Motor neuron (in vitro differentiated cells): Measurements from ENCODE around the gene DNASE1L2. TPM values are rescaled to one million over a fixed set of nuclear protein-coding genes. Genes with fewer than 3 reads are reported as not detected.

Experiments
- ATAC-seq, 8 experiments: fragments of 200-7000 bp; cut with Tn5 transposase; replicated peaks in 6 of 8; 2 replicates each; pipeline ENCODE4 v1.8.0; 2021; ENCODE audit warnings: mild to moderate bottlenecking in 8 of 8, moderate library complexity in 8 of 8
- H3K27ac ChIP-seq, 2 donors: fragments of 250-450 bp; sonication (Bioruptor Pico); 2 replicates each; pipeline ENCODE4 v1.9.0; 2021; ENCODE audit warnings: antibody characterized with exemption in 2 of 2, mild to moderate bottlenecking in 2 of 2, moderate library complexity in 1 of 2
- H3K4me1 ChIP-seq, 2 donors: fragments of 250-450 bp; sonication (Bioruptor Pico); replicated peaks in 1 of 2; 2 replicates each; pipeline ENCODE4 v1.6.1; 2021; ENCODE audit warnings: antibody characterized with exemption in 2 of 2, mild to moderate bottlenecking in 2 of 2, moderate library complexity in 1 of 2
- H3K4me3 ChIP-seq, 5 donors: fragments of 250-450 bp; sonication (Bioruptor Pico); 2 replicates each; pipeline ENCODE4 v1.9.0; 2021; ENCODE audit warnings: antibody characterized with exemption in 5 of 5, mild to moderate bottlenecking in 5 of 5, moderate library complexity in 4 of 5
- WGBS, 10 experiments: fragments of 450-650 bp; shearing (Covaris generic); methylation state at CpG; one replicate each; pipeline ENCODE4 v1.0.0; 2022; 5-methylcytosine and 5-hydroxymethylcytosine counted together
- in situ Hi-C, 9 experiments: fragments of 400-800 bp; cut with MboI; loops; one replicate each; pipeline ENCODE4 v1.15.0; 2021; ENCODE audit warnings: low sequenced_read_pairs in 9 of 9, low pct_unique_long_range_greater_than_20kb in 2 of 9; ENCODE audit not compliant: unreplicated experiment in 9 of 9
- total RNA-seq, 8 experiments: library from RNA; unstranded; fragments of 300-600 nt; gene quantifications; 2 replicates each; pipeline versions ENCODE4 v1.2.3 to v1.2.4, GENCODE V29; 2022

The DNASE1L2 gene
- total RNA-seq, 8 experiments from 2014 or later = 0.61 to 3.0 (median 1.2) TPM

GRCh38 chr16:2206780-2207433 lies 29.3 kb upstream of the DNASE1L2 start:
- no peak for ATAC-seq
- peak overlapping the region in 2 of 5 donors; percentile 75 to 97 for H3K4me3 ChIP-seq
- peaks cover 9% of the 10 kb centered on the region in 2 donors for H3K4me1 ChIP-seq
- in situ Hi-C loops = no loop called here
- H3K27ac ChIP-seq = no peak overlapping the region
- WGBS, 10 experiments = 0 to 100% (median 92%) methylated on average over 1 to 5 of the region's 23 CpGs; no CpG with 5 or more reads in 7 of the 10 experiments

GRCh38 chr16:2207872-2208271 lies 28.4 kb upstream of the DNASE1L2 start:
- ATAC-seq = no peak
- H3K4me1 ChIP-seq = peaks cover 13 to 14% of the 10 kb centered on the region in 2 donors
- in situ Hi-C loops = no loop called here
- H3K4me3 ChIP-seq = no peak overlapping the region
- H3K27ac ChIP-seq = no peak overlapping the region
- 80 to 100% (median 96%) methylated on average over 1 to 4 of the region's 9 CpGs; no CpG with 5 or more reads in 3 of the 10 experiments for WGBS, 10 experiments

GRCh38 chr16:2208308-2208707 lies 27.9 kb upstream of the DNASE1L2 start:
- in situ Hi-C loops = no loop called here
- Histone ChIP-seq H3K4me3 (no peak overlapping the region), H3K27ac (no peak overlapping the region), H3K4me1 (peaks cover 17 to 18% of the 10 kb centered on the region in 2 donors)
- ATAC-seq = no peak
- WGBS, 10 experiments = no CpG with 5 or more reads among the region's 23 CpGs

GRCh38 chr16:2208772-2209171 lies 27.5 kb upstream of the DNASE1L2 start:
- H3K4me1 ChIP-seq = peaks cover 22% of the 10 kb centered on the region in 2 donors
- H3K4me3 ChIP-seq = no peak overlapping the region

GRCh38 chr16:2209258-2210008 lies 26.8 kb upstream of the DNASE1L2 start:
- WGBS, 10 experiments = 40 to 81% (median 77%) methylated on average over 1 to 5 of the region's 29 CpGs; no CpG with 5 or more reads in 4 of the 10 experiments
- H3K4me1 ChIP-seq = peaks cover 22 to 23% of the 10 kb centered on the region in 2 donors
- no peak overlapping the region for H3K4me3 ChIP-seq
- no peak overlapping the region for H3K27ac ChIP-seq
- in situ Hi-C loops = no loop called here
- ATAC-seq = peak in 2 of 8 experiments; percentile 8 to 12

More at GRCh38 chr16:2208772-2209171, 27.5 kb upstream of the DNASE1L2 start:
- no peak for ATAC-seq
- in situ Hi-C loops = no loop called here
- WGBS, 10 experiments = 100% methylated on average over 1 of the region's 9 CpGs; no CpG with 5 or more reads in 9 of the 10 experiments
- no peak overlapping the region for H3K27ac ChIP-seq

- 95% methylated on average over 4 of the region's 17 CpGs; no CpG with 5 or more reads in 9 of the 10 experiments for WGBS, 10 experiments
- peaks cover 19 to 21% of the 10 kb centered on the region in 2 donors for H3K4me1 ChIP-seq
- ATAC-seq = no peak
- H3K4me3 ChIP-seq = no peak overlapping the region
- in situ Hi-C loops = no loop called here
- H3K27ac ChIP-seq = no peak overlapping the region
These were observed 26.3 kb upstream of the DNASE1L2 start for GRCh38 chr16:2210009-2210332.

GRCh38 chr16:2210386-2211365 lies 25.6 kb upstream of the DNASE1L2 start, which contains the start of gene BRICD5:
BRICD5 (minus strand) TSS chr16:2210863; CDS start chr16:2210833, 30 bp downstream.
- ATAC-seq = no peak
- WGBS, 10 experiments = 60 to 69% methylated on average over 2 to 6 of the region's 24 CpGs; no CpG with 5 or more reads in 8 of the 10 experiments
- in situ Hi-C loops = no loop called here
- Histone ChIP-seq H3K27ac (no peak within 1 kb of the TSS), H3K4me3 (no peak within 1 kb of the TSS), H3K4me1 (peaks cover 20 to 21% of the 10 kb centered on the region in 2 donors)

GRCh38 chr16:2211923-2212347 lies 24.3 kb upstream of the DNASE1L2 start:
- Histone ChIP-seq H3K27ac (no peak overlapping the region), H3K4me3 (no peak overlapping the region)
- 40 to 100% (median 80%) methylated on average over 1 to 4 of the region's 11 CpGs; no CpG with 5 or more reads in 4 of the 10 experiments for whole genome bisulfite sequencing, 10 experiments

GRCh38 chr16:2212362-2213324 lies 23.6 kb upstream of the DNASE1L2 start:
- 10 to 100% (median 75%) methylated on average over 1 to 7 of the region's 19 CpGs; no CpG with 5 or more reads in 1 of the 10 experiments for WGBS, 10 experiments
- H3K27ac ChIP-seq = no peak overlapping the region
- no peak for ATAC-seq

More at GRCh38 chr16:2211923-2212347, 24.3 kb upstream of the DNASE1L2 start:
- no peak for ATAC-seq
- in situ Hi-C loops = no loop called here
- H3K4me1 ChIP-seq = peaks cover 14 to 17% of the 10 kb centered on the region in 2 donors

GRCh38 chr16:2213817-2214718 lies 22.2 kb upstream of the DNASE1L2 start:
- Histone ChIP-seq H3K4me3 (peak overlapping the region; percentile 49 to 82 (median 54)), H3K4me1 (peaks cover 14 to 17% of the 10 kb centered on the region in 2 donors), H3K27ac (peak overlapping the region; percentile 58 to 70)
- peak in 3 of 8 experiments; percentile 0 to 1 (median 1) for ATAC-seq
- in situ Hi-C loops = no loop called here
- WGBS, 10 experiments = 0 to 8% (median 3%) methylated on average over 3 to 33 of the region's 98 CpGs; no CpG with 5 or more reads in 5 of the 10 experiments

More at GRCh38 chr16:2212362-2213324, 23.6 kb upstream of the DNASE1L2 start:
- Histone ChIP-seq H3K4me1 (peaks cover 14 to 17% of the 10 kb centered on the region in 2 donors), H3K4me3 (peak overlapping the region; percentile 49 to 82 (median 54))
- in situ Hi-C loops = no loop called here

GRCh38 chr16:2214719-2214968 lies 21.6 kb upstream of the DNASE1L2 start, which contains the start of gene PGP:
PGP (minus strand) TSS chr16:2214840; CDS start chr16:2214777, 63 bp downstream.
- ATAC-seq = peak in 3 of 8 experiments; percentile 80 to 83 (median 81)
- peak within 1 kb of the TSS; percentile 52 to 82 (median 54) for H3K4me3 ChIP-seq
- peak within 1 kb of the TSS; percentile 85 to 91 for H3K27ac ChIP-seq
- H3K4me1 ChIP-seq = peaks cover 14 to 17% of the 10 kb centered on the region in 2 donors
- WGBS, 10 experiments = no CpG with 5 or more reads among the region's 48 CpGs
- in situ Hi-C loops = no loop called here
